ENCODE measurements around the gene ZNF598.

ZNF598 gene

GRCh38 chr16:2032285-2033056 lies 22.9 kb upstream of the ZNF598 start:
- ATAC-seq (ENCODE audit: insufficient read depth, low read depth) (no peak), DNase-seq (no peak)
- Histone ChIP-seq H3K27me3 (ENCODE audit: insufficient read depth, low read length, poor library complexity) (peaks cover 17% of the 10 kb centered on the region), H3K4me2 (ENCODE audit: insufficient read depth, low read length) (no peak overlapping the region), H3K4me3 (ENCODE audit: low read depth in 1 of 2, low read length in 2 of 2) (no peak overlapping the region), H3K9me3 (ENCODE audit: insufficient read depth, low read length, severe bottlenecking) (no peaks in the 10 kb centered on the region), H2AFZ (ENCODE audit: low read depth, low read length) (no peak overlapping the region), H4K20me1 (ENCODE audit: insufficient read depth, low read length) (peaks cover 9% of the 10 kb centered on the region), H3K36me3 (ENCODE audit: insufficient read depth, low read length) (no peaks in the 10 kb centered on the region), H3K27ac (ENCODE audit: low read length) (no peak overlapping the region), H3K9ac (ENCODE audit: low read depth, low read length) (no peak overlapping the region), H3K79me2 (ENCODE audit: insufficient read depth, low read length) (no peaks in the 10 kb centered on the region), H3K4me1 (ENCODE audit: insufficient read depth, low read length) (no peaks in the 10 kb centered on the region)
- TF ChIP-seq CTCF (IDR thresholded peaks at IDR 0.05; ENCODE audit: borderline replicate concordance, extremely low read depth, low read length, poor library complexity, severe bottlenecking): no peak
- no peak for TF ChIP-seq EZH2 (IDR thresholded peaks at IDR 0.05; ENCODE audit: borderline replicate concordance, low read depth, low read length, severe bottlenecking)

- TF ChIP-seq CTCF (IDR thresholded peaks at IDR 0.05; ENCODE audit: borderline replicate concordance, extremely low read depth, low read length, poor library complexity, severe bottlenecking) (no peak), EZH2 (IDR thresholded peaks at IDR 0.05; ENCODE audit: borderline replicate concordance, low read depth, low read length, severe bottlenecking) (no peak)
- Histone ChIP-seq H3K36me3 (ENCODE audit: insufficient read depth, low read length) (no peaks in the 10 kb centered on the region), H3K27me3 (ENCODE audit: insufficient read depth, low read length, poor library complexity) (peaks cover 28% of the 10 kb centered on the region), H3K9me3 (ENCODE audit: insufficient read depth, low read length, severe bottlenecking) (no peaks in the 10 kb centered on the region), H3K4me3 (ENCODE audit: low read depth in 1 of 2, low read length in 2 of 2) (no peak overlapping the region), H3K9ac (ENCODE audit: low read depth, low read length) (no peak overlapping the region), H2AFZ (ENCODE audit: low read depth, low read length) (no peak overlapping the region), H4K20me1 (ENCODE audit: insufficient read depth, low read length) (peaks cover 10% of the 10 kb centered on the region), H3K79me2 (ENCODE audit: insufficient read depth, low read length) (no peaks in the 10 kb centered on the region), H3K27ac (ENCODE audit: low read length) (no peak overlapping the region), H3K4me1 (ENCODE audit: insufficient read depth, low read length) (peaks cover 2% of the 10 kb centered on the region; the same call in 1 of the 2 replicates), H3K4me2 (ENCODE audit: insufficient read depth, low read length) (no peak overlapping the region)
- DNase-seq (no peak), ATAC-seq (ENCODE audit: insufficient read depth, low read depth) (no peak)
Measured at GRCh38 chr16:2031081-2031577, 21.5 kb upstream of the ZNF598 start.

GRCh38 chr16:2030036-2030435 lies 20.4 kb upstream of the ZNF598 start:
- TF ChIP-seq EZH2 (IDR thresholded peaks at IDR 0.05; ENCODE audit: borderline replicate concordance, low read depth, low read length, severe bottlenecking): no peak
- TF ChIP-seq CTCF (IDR thresholded peaks at IDR 0.05; ENCODE audit: borderline replicate concordance, extremely low read depth, low read length, poor library complexity, severe bottlenecking): no peak
- Histone ChIP-seq H4K20me1 (ENCODE audit: insufficient read depth, low read length) (peaks cover 10% of the 10 kb centered on the region), H3K4me3 (ENCODE audit: low read depth in 1 of 2, low read length in 2 of 2) (no peak overlapping the region), H3K36me3 (ENCODE audit: insufficient read depth, low read length) (no peaks in the 10 kb centered on the region), H2AFZ (ENCODE audit: low read depth, low read length) (no peak overlapping the region), H3K4me1 (ENCODE audit: insufficient read depth, low read length) (peaks cover 2% of the 10 kb centered on the region; the same call in 1 of the 2 replicates), H3K79me2 (ENCODE audit: insufficient read depth, low read length) (no peaks in the 10 kb centered on the region), H3K4me2 (ENCODE audit: insufficient read depth, low read length) (no peak overlapping the region), H3K27me3 (ENCODE audit: insufficient read depth, low read length, poor library complexity) (peaks cover 33% of the 10 kb centered on the region), H3K27ac (ENCODE audit: low read length) (no peak overlapping the region), H3K9me3 (ENCODE audit: insufficient read depth, low read length, severe bottlenecking) (no peaks in the 10 kb centered on the region), H3K9ac (ENCODE audit: low read depth, low read length) (no peak overlapping the region)
- ATAC-seq (ENCODE audit: insufficient read depth, low read depth) (no peak), DNase-seq (no peak)

Measured in DND-41 (cell line).